H1 (cell line): Measurements from ENCODE around the gene MARK3.

Experiments used
- HDAC6 ChIP-seq: IDR thresholded peaks from one replicate; pipeline ENCODE4 v1.7.1; 2012; ENCODE audit warnings: low read depth, mild to moderate bottlenecking, inconsistent platforms, low read length, moderate library complexity
- TF ChIP-seq, protein P1 (sequence below), 3 experiments: IDR thresholded peaks; 1 replicate in 2 of 3; 2 replicates in 1 of 3; pipeline versions ENCODE4 v1.5.1 to v1.6.1; 2011; ENCODE audit warnings: low read length in 3 of 3, mild to moderate bottlenecking in 3 of 3, inconsistent platforms in 2 of 3, low read depth in 1 of 3, moderate library complexity in 1 of 3; ENCODE audit not compliant: insufficient read depth in 1 of 3; ENCODE audit errors: control extremely low read depth in 1 of 3

- TF ChIP-seq HDAC6: no peak
- TF ChIP-seq, protein P1, sequence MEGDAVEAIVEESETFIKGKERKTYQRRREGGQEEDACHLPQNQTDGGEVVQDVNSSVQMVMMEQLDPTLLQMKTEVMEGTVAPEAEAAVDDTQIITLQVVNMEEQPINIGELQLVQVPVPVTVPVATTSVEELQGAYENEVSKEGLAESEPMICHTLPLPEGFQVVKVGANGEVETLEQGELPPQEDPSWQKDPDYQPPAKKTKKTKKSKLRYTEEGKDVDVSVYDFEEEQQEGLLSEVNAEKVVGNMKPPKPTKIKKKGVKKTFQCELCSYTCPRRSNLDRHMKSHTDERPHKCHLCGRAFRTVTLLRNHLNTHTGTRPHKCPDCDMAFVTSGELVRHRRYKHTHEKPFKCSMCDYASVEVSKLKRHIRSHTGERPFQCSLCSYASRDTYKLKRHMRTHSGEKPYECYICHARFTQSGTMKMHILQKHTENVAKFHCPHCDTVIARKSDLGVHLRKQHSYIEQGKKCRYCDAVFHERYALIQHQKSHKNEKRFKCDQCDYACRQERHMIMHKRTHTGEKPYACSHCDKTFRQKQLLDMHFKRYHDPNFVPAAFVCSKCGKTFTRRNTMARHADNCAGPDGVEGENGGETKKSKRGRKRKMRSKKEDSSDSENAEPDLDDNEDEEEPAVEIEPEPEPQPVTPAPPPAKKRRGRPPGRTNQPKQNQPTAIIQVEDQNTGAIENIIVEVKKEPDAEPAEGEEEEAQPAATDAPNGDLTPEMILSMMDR (IDR thresholded peaks at IDR 0.05; ENCODE audit: control extremely low read depth in 1 of 3, insufficient read depth in 1 of 3, low read depth in 1 of 3, low read length in 3 of 3): no peak
Measured at GRCh38 chr14:103463851-103464250, 78.6 kb downstream of the MARK3 start.
